Ishikawa (cell line): ENCODE measurements around the gene GMDS.

ENCODE experiments used
- FOXM1 ChIP-seq: IDR thresholded peaks from 2 replicates; pipeline ENCODE4 v1.6.1; 2012; ENCODE audit warnings: low read depth, borderline replicate concordance
- MAX ChIP-seq: IDR thresholded peaks from 2 replicates; pipeline ENCODE4 v1.6.1; 2012
- RAD21 ChIP-seq: IDR thresholded peaks from 2 replicates; pipeline ENCODE4 v1.6.1; 2012; ENCODE audit warnings: low read depth
- TAF1 ChIP-seq: IDR thresholded peaks from 2 replicates; pipeline ENCODE4 v1.6.1; 2012; ENCODE audit warnings: low read depth, mild to moderate bottlenecking
- TF ChIP-seq, protein P1 (sequence below): IDR thresholded peaks from 2 replicates; pipeline ENCODE4 v1.6.1; 2012; ENCODE audit warnings: low read depth, mild to moderate bottlenecking

DNA sequence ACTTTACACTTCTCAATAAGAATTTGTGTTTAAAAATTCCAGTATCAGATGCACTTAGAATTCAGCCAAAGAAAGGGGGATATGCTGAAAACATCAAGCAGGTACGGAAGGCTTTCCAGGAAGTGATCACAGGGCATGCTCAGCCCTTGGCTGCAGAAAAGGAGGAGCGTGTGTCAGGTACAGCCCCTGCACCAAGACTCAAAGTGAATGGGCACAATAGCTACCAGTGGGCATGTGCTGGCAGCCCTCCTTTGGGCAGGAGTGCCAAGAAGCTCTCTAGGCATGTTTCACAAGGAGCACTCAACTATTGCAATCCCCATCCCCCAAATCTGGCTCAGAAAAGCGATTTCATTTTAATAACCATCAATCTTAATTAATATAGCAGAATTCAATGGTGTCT lies 298.8 kb downstream of the GMDS start:
- TF ChIP-seq RAD21 (no peak), MAX (no peak), TAF1 (no peak), FOXM1 (no peak)
- TF ChIP-seq, protein P1, sequence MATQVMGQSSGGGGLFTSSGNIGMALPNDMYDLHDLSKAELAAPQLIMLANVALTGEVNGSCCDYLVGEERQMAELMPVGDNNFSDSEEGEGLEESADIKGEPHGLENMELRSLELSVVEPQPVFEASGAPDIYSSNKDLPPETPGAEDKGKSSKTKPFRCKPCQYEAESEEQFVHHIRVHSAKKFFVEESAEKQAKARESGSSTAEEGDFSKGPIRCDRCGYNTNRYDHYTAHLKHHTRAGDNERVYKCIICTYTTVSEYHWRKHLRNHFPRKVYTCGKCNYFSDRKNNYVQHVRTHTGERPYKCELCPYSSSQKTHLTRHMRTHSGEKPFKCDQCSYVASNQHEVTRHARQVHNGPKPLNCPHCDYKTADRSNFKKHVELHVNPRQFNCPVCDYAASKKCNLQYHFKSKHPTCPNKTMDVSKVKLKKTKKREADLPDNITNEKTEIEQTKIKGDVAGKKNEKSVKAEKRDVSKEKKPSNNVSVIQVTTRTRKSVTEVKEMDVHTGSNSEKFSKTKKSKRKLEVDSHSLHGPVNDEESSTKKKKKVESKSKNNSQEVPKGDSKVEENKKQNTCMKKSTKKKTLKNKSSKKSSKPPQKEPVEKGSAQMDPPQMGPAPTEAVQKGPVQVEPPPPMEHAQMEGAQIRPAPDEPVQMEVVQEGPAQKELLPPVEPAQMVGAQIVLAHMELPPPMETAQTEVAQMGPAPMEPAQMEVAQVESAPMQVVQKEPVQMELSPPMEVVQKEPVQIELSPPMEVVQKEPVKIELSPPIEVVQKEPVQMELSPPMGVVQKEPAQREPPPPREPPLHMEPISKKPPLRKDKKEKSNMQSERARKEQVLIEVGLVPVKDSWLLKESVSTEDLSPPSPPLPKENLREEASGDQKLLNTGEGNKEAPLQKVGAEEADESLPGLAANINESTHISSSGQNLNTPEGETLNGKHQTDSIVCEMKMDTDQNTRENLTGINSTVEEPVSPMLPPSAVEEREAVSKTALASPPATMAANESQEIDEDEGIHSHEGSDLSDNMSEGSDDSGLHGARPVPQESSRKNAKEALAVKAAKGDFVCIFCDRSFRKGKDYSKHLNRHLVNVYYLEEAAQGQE: no peak
